ENCODE measurements around the gene ANAPC16.

The ANAPC16 gene

DNA sequence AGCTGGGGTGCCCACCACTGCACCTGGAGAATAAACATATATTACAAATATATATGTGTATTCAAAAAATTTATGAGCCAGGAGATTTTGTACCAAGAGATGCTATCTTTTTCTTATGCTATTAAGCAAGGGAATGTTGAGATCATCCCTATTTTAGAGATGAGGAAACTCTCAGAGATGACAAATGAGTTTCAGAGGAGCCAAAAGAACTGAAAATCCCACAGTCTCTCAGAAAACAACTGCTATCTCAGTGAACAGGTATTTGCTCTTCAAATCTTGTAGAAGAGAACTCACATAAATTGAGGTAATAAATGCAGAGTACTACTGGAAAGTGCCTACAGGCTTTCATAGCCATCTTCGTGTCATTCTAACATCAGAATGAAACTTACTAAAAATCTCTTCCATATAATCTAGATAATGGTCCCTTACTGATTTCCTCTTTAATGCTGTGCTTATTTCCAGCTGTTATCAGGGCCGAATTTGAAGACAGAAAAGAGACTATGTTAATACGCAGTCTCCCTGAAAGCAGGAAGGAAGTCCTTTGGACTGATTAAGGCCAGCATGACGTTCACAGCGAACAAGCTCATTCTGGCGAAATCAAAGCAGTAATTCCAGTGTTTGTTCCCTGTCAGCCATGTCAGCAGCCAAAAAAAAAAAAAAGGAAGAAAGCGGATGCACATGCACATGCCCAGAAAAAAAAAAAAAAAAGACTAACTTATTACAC is 29.4 kb upstream of the ANAPC16 start:
- H3K27ac ChIP-seq, result no peak overlapping the region
- DNase-seq (ENCODE audit: low spot score), result no peak
- CTCF ChIA-PET, result interaction anchor here (0.6 to 0.7 kb wide), 3 partner anchors 22 to 1071 kb away, joined by 3 to 4 read pairs (median 4); no protein-coding TSS in a partner anchor
- TF ChIP-seq, protein P1, sequence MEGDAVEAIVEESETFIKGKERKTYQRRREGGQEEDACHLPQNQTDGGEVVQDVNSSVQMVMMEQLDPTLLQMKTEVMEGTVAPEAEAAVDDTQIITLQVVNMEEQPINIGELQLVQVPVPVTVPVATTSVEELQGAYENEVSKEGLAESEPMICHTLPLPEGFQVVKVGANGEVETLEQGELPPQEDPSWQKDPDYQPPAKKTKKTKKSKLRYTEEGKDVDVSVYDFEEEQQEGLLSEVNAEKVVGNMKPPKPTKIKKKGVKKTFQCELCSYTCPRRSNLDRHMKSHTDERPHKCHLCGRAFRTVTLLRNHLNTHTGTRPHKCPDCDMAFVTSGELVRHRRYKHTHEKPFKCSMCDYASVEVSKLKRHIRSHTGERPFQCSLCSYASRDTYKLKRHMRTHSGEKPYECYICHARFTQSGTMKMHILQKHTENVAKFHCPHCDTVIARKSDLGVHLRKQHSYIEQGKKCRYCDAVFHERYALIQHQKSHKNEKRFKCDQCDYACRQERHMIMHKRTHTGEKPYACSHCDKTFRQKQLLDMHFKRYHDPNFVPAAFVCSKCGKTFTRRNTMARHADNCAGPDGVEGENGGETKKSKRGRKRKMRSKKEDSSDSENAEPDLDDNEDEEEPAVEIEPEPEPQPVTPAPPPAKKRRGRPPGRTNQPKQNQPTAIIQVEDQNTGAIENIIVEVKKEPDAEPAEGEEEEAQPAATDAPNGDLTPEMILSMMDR (conservative IDR thresholded peaks at IDR 0.05; ENCODE audit: low read depth), result no peak
- POLR2A ChIA-PET (ENCODE audit: low non-redundant PET), result no interaction called here

DNA sequence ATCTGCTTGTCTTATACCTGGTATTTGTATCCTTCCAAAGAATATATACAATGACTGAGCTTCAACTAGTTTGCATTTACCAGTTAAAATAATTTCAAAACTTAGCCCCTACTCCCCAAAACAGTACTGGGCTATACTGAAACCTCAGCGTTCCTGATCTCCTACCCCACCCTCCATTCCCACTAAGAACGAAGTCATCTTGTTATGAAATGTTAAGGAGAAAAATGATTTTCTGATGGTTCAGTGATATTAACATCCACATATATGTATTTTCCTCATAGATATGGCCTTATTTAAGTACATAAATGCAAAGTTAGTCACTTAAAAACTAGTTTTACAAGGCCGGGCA is 28.9 kb upstream of the ANAPC16 start:
- POLR2A ChIA-PET (ENCODE audit: low non-redundant PET), result no interaction called here
- no peak overlapping the region for H3K27ac ChIP-seq
- DNase-seq (ENCODE audit: low spot score), result no peak
- TF ChIP-seq, protein P1 (conservative IDR thresholded peaks at IDR 0.05; ENCODE audit: low read depth), result no peak
- CTCF ChIA-PET, result interaction anchor here (0.6 to 0.7 kb wide), 2 partner anchors 552 to 1070 kb away, joined by 4 read pairs; no protein-coding TSS in a partner anchor

DNA sequence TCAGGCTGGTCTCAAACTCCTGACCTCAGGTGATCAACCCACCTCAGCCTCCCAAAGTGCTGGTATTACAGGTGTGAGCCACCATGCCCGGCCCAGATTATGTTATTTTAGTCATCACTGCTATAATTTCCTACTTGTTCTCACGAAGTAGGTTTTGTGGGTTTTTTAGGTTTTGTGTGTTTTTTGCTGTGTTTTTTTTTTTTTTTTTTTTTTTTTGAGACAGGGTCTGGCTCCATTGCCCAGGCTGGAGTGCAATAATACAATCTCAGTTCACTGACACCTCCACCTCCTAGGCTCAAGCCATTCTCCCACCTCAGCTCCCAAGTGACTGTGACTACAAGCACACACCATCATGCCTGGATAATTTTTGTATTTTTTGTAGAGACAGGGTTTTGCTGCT is 20.9 kb upstream of the ANAPC16 start:
- TF ChIP-seq, protein P1 (conservative IDR thresholded peaks at IDR 0.05; ENCODE audit: low read depth), result no peak
- H3K27ac ChIP-seq, result no peak overlapping the region
- POLR2A ChIA-PET (ENCODE audit: low non-redundant PET), result no interaction called here
- CTCF ChIA-PET, result interaction anchor here (0.8 kb wide), 1 partner anchor 146 kb away, joined by 5 read pairs; no protein-coding TSS in a partner anchor
- no peak for DNase-seq (ENCODE audit: low spot score)

DNA sequence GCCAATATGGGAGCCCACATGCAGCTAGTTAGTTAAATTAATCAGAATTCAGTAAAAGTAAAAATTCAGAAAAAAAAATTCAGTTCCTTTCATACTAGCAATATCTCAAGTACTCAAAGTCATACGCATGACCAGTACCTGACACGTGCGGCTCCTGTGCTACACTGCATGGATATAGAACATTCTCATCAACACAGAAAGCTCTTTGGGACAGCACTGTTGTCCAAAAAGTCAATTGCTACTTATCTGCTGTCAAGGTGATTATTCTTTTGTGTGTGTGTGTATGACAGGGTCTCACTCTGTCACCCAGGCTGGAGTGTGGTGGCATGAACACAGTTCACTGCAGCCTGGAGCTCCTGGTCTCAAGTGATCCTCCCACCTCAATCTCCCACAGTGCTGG is 14.9 kb upstream of the ANAPC16 start:
- POLR2A ChIA-PET (ENCODE audit: low non-redundant PET), result no interaction called here
- CTCF ChIA-PET, result interaction anchor here (0.6 to 0.7 kb wide), 2 partner anchors 35 to 78 kb away, joined by 4 to 5 read pairs; no protein-coding TSS in a partner anchor
- DNase-seq (ENCODE audit: low spot score), result no peak
- TF ChIP-seq, protein P1 (conservative IDR thresholded peaks at IDR 0.05; ENCODE audit: low read depth), result no peak
- H3K27ac ChIP-seq, result no peak overlapping the region

DNA sequence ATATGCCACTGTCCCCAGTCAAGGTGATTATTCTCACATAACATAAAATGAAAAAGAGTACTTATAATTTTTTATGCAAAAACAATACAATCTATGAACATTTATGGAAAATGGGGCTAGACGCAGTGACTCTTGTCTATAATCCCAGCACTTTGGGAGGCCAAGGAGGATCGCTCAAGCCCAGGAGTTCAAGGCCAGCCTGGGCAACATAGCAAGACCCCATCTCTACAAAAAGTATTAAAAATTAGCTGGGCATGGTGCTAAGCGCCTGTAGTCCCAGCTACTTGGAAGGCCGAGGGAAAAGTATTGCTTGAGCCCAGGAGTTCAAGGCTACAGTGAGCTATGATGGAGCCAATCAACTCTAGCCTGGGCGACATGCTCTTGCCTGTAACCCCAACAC is 14.5 kb upstream of the ANAPC16 start:
- no peak for DNase-seq (ENCODE audit: low spot score)
- ChIA-PET CTCF (interaction anchor here (0.6 to 1.2 kb wide), 2 partner anchors 18 to 78 kb away, joined by 4 to 5 read pairs; no protein-coding TSS in a partner anchor), POLR2A (ENCODE audit: low non-redundant PET) (no interaction called here)
- no peak overlapping the region for H3K27ac ChIP-seq
- TF ChIP-seq, protein P1 (conservative IDR thresholded peaks at IDR 0.05; ENCODE audit: low read depth), result no peak

DNA sequence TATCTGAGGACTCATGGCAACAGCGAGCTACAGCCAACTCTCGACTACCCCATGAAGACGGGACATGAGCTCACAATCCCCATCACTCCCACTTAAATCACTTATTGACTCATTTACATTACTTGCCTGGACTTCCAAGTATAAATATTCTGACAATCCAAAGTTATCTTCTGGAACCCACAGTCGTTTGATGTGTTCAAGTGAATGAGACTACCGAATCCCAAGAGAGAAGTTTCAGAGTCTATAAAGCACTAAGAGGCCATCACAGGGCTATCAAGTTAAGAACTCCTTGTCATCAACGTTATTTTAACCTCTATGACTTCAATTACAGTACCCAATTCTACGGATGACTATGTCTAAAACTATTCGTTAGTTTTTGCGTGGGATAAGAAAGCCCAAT is 11.5 kb upstream of the ANAPC16 start:
- no peak for DNase-seq (ENCODE audit: low spot score)
- CTCF ChIA-PET, result interaction anchor here (0.5 kb wide), 1 partner anchor 20 kb away, joined by 3 read pairs; no protein-coding TSS in a partner anchor
- POLR2A ChIA-PET (ENCODE audit: low non-redundant PET), result no interaction called here
- H3K27ac ChIP-seq, result no peak overlapping the region
- TF ChIP-seq, protein P1 (conservative IDR thresholded peaks at IDR 0.05; ENCODE audit: low read depth), result no peak
